Melanocyte of skin (primary cell): ENCODE measurements around the gene RBM45. TPM values are rescaled to one million over a fixed set of nuclear protein-coding genes. Genes with fewer than 3 reads are reported as not detected.

Experiments
- small RNA-seq, 2 donors: library from RNA; depleted of rRNA; stranded (forward); fragments of <200 nt; gene quantifications; one replicate each; pipeline ENCODE3, GENCODE V24; 2012
- total RNA-seq, 2 donors: library from RNA; depleted of rRNA; stranded (reverse); fragments of >200 nt; gene quantifications; 2 replicates each; pipeline ENCODE4 v1.2.3, GENCODE V29; 2012

Gene RBM45
- 10 to 100 TPM; 16.5 to 18.3 TPM for total RNA-seq

GRCh38 chr2:178112202-178113152, at the start of gene RBM45:
Gene RBM45, plus strand, starts transcription at chr2:178112437. Its CDS starts 110 bp downstream, at chr2:178112547.

GRCh38 chr2:178072383-178073301, 39.6 kb upstream of the RBM45 start, which contains the start of gene PDE11A:
Gene PDE11A, minus strand, starts transcription at chr2:178072777. Its CDS starts 340 bp downstream, at chr2:178072437.

Small RNA genes lying within 50 kb of the gene (small RNA-seq; reads per million reads assigned to genes)
- gene AC011998.1 (0 reads per million in 2 donors), gene RNU5E-9P (0 to 0.17 reads per million in 2 donors)

Other genes starting within 250 kb of the RBM45 start
- gene PDE11A, start 39.7 kb upstream of the RBM45 start, total RNA-seq, result 1 to 10 TPM in 1 of 2 donors, under 1 TPM in 1; 0.33 to 1.0 TPM
- 1 to 10 TPM; 5.2 to 6.3 TPM for gene OSBPL6, start 82.1 kb downstream of the RBM45 start, total RNA-seq